IPS-20b (cell line): ENCODE results near the gene FSTL4.

Experiments used
- H3K27ac ChIP-seq: one replicate; pipeline ENCODE4 v1.5.1; 2013; ENCODE audit warnings: low read length
- H3K27me3 ChIP-seq: 2 replicates; pipeline ENCODE4 v1.6.1; 2013; ENCODE audit warnings: mild to moderate bottlenecking, low read length, inconsistent platforms; ENCODE audit not compliant: insufficient read depth
- H3K36me3 ChIP-seq: 2 replicates; pipeline ENCODE4 v1.6.1; 2013; ENCODE audit warnings: low read depth, mild to moderate bottlenecking, inconsistent platforms, low read length, moderate library complexity; ENCODE audit not compliant: insufficient read depth
- H3K4me1 ChIP-seq: 2 replicates; pipeline ENCODE4 v1.6.1; 2013; ENCODE audit warnings: mild to moderate bottlenecking, control low read depth, inconsistent platforms, low read length, moderate library complexity; ENCODE audit not compliant: insufficient read depth
- H3K4me3 ChIP-seq: 2 replicates; pipeline ENCODE4 v1.5.1; 2013; ENCODE audit warnings: mild to moderate bottlenecking, low read length, inconsistent platforms
- H3K9ac ChIP-seq: 2 replicates; pipeline ENCODE4 v1.6.1; 2013; ENCODE audit warnings: low read depth, mild to moderate bottlenecking, inconsistent platforms, low read length, moderate library complexity
- H3K9me3 ChIP-seq: 2 replicates; pipeline ENCODE4 v1.6.1; 2013; ENCODE audit warnings: mild to moderate bottlenecking, low read depth, low read length, inconsistent platforms; ENCODE audit not compliant: insufficient read depth

The FSTL4 gene

DNA sequence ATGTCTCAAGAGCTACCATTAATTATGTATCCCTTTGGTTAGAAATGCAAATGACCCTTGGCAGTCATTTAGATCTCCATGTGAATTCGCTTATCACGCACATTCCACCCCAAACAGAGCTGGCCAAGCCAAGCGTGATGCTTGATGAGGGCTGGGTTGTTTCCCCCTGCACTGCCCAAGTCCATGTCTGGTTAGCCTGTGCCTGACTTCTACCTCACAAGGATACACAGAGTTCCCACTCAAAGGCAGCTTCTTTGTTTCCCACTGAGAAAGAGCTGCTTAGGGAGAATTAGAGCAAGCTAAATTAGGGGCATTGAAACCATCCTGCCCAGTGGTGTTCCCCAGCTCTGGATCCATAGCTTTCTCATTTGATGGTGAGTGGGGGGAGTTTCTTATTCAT is 87.2 kb downstream of the FSTL4 start:
- H3K9me3 ChIP-seq = no peaks in the 10 kb centered on the region
- no peak overlapping the region for H3K4me3 ChIP-seq
- no peak overlapping the region for H3K9ac ChIP-seq
- H3K27ac ChIP-seq = no peak overlapping the region
- H3K36me3 ChIP-seq = no peaks in the 10 kb centered on the region
- H3K27me3 ChIP-seq = no peaks in the 10 kb centered on the region
- 0 out of 2 replicates have a peak, but pooled peaks cover 9% of the 10 kb centered on the region for H3K4me1 ChIP-seq

DNA sequence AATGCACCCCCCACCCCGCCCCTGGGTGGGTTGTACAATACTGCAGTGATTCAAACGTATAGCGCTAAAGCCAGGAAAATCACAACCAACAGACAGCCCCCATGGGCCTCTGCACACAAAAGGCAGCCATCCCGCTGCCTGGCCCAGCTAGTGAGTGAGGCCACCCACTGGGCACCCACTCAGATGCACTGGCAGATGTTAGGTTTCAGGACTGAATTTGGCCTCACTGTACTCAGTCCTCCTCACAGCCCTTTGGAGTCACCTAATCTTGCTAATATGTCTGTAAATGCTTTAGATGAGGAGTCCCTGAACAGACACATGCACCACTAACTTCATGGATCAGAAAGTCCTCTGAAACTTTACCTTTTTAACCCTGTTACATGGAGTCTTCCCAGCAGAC is 87.7 kb downstream of the FSTL4 start:
- Histone ChIP-seq H3K4me1 (0 out of 2 replicates have a peak, but pooled peaks cover 9% of the 10 kb centered on the region), H3K9ac (no peak overlapping the region), H3K36me3 (no peaks in the 10 kb centered on the region)

DNA sequence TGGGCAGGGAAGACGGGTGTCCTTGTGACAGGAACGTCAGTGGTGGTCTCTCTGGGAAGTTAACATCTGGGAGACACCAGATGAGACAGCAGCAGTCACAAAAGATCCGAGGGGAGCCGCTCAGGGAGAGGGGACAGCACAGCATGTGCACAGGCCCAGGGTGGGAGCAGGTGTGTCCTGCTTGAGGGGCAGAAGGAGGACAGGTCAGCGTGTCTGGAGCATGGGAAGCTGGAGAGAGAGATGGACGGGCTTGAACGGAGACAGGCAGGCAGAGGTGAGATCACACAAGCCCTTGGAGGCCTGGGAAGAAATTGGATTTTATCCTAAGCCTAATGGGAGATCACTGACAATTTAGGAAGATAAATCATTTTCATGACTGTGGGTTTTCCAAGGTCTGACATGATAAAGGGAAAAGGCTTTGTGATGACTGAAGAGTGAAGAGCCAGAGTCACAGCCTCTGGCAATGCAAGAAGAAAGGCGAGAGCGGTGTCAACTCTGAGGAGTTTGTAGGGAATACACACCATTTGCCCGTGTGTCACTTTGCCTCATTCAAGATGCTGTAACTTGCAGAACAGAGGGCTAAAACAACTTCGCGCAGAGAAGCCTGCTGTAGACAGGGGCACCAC is 88.3 kb downstream of the FSTL4 start:
- H3K9ac ChIP-seq = no peak overlapping the region
- H3K27ac ChIP-seq = no peak overlapping the region
- H3K27me3 ChIP-seq = no peaks in the 10 kb centered on the region
- H3K9me3 ChIP-seq = no peaks in the 10 kb centered on the region
- no peaks in the 10 kb centered on the region for H3K36me3 ChIP-seq
- H3K4me3 ChIP-seq = no peak overlapping the region
- 0 out of 2 replicates have a peak, but pooled peaks cover 9% of the 10 kb centered on the region for H3K4me1 ChIP-seq

More for the DNA sequence above, 87.7 kb downstream of the FSTL4 start:
- Histone ChIP-seq H3K27ac (no peak overlapping the region), H3K27me3 (no peaks in the 10 kb centered on the region), H3K4me3 (no peak overlapping the region), H3K9me3 (no peaks in the 10 kb centered on the region)

DNA sequence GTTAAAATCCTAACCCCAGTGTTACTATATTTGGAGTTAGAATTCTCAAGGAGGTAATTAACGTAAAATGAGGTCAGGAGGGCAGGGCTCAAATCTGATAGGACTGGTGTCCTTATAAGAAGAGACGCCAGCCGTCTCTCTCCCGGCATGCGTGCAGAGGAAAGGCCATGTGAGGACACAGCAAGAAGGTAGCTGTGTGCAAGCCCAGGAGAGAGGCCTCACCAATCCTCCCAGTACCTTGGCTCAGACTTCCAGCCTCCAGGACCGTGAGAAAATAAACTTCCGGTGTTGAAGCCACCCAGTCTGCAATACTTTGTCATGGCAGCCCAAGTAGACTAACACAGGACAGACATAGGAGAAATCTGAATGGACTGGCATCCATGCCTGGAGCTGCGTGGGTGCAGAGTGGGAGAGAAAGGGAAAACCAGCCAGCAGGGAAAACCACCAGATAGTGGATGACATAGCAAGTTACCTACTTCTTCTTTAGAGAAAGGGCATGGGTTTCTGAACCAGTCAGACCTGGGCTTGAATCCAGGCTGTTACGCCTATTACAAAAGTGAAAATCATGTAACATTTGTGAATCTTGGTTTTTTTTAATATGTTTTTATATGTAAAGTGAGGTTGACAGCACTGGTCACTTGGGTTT is 89.2 kb downstream of the FSTL4 start:
- H3K4me3 ChIP-seq = no peak overlapping the region
- no peak overlapping the region for H3K27ac ChIP-seq
- no peaks in the 10 kb centered on the region for H3K9me3 ChIP-seq
- H3K36me3 ChIP-seq = no peaks in the 10 kb centered on the region
- no peaks in the 10 kb centered on the region for H3K27me3 ChIP-seq
- 0 out of 2 replicates have a peak, but pooled peaks cover 9% of the 10 kb centered on the region for H3K4me1 ChIP-seq
- H3K9ac ChIP-seq = no peak overlapping the region

DNA sequence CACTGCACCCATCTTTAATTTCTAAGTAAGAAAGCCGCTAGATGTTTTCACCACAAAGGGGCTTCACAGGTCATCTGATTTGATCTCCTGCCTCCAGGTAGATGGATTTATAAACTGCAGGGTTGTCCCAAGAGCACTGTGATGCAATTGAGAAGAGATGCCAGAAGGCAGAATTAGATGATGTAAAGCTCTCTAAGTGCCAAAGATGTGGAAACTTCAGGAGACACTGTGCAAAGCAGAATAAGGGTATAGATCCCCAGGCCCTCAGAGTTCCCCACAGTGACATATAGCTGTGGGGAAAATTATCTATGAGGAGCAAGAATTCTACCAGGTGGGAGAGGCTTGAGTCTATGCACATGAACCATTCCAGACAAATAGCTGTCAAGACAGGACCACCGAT is 90.5 kb downstream of the FSTL4 start:
- 0 out of 2 replicates have a peak, but pooled peaks cover 9% of the 10 kb centered on the region for H3K4me1 ChIP-seq
- H3K9me3 ChIP-seq = no peaks in the 10 kb centered on the region
- H3K9ac ChIP-seq = no peak overlapping the region
- H3K27me3 ChIP-seq = no peaks in the 10 kb centered on the region
- H3K36me3 ChIP-seq = no peaks in the 10 kb centered on the region
- H3K27ac ChIP-seq = no peak overlapping the region
- no peak overlapping the region for H3K4me3 ChIP-seq

DNA sequence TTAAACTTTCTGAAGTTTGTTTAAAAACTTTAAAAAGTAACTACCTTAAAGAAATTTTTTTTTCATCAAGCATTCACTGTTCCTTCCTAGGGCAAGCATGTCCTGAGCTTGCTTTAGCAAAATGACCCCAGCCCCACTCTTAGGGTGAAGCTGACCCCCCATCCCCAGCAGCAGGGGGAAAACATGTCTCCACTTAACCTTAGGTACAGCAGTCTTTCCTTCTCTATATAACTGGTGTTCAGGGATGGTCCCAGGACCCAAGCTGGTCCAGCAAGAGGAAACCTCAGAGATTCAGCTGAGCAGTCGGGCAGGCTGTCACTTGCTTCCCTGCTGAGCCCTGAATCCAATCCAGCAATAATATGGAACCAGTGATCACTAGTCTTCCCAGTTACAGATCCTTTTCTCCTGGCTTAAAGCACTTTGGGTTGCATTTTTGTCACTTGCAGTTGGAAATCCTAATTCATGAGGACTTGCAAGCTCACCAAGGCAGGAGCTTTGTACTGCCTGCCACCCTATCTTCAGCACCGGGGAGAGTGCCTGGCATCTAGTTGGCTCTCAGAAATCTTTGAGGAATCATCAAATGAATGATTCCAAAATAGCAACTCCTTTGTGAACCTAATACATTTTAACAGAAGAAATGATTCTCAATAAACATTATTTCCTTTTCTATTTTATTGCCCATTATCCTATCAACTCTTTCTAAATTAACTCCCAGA is 91.2 kb downstream of the FSTL4 start:
- H3K36me3 ChIP-seq = no peaks in the 10 kb centered on the region
- H3K27me3 ChIP-seq = no peaks in the 10 kb centered on the region
- H3K9me3 ChIP-seq = no peaks in the 10 kb centered on the region
- H3K9ac ChIP-seq = no peak overlapping the region
- 0 out of 2 replicates have a peak, but pooled peaks cover 9% of the 10 kb centered on the region for H3K4me1 ChIP-seq
- H3K27ac ChIP-seq = no peak overlapping the region
- no peak overlapping the region for H3K4me3 ChIP-seq

DNA sequence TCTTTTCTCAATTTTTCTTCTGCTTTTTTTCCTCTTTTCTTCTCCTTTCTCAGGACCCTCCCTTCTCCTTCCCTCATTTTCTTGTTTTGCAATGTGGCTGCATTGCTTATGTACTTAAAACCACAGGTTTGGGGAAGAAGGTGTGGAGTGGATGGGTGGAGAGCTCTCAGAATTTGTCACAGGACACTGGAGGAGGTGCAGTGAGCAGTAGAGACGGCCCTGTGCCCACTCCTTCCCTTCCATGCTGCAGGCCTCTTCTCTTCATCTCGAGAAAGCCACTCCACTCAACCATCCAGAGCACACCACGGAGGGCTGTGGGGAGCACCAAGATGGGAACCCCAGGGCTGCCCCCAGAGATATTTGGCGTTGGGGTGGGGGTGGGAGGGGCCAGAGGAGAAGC is 92.3 kb downstream of the FSTL4 start:
- H3K27ac ChIP-seq = no peak overlapping the region
- no peaks in the 10 kb centered on the region for H3K36me3 ChIP-seq
- no peak overlapping the region for H3K4me3 ChIP-seq
- H3K9ac ChIP-seq = no peak overlapping the region
- no peaks in the 10 kb centered on the region for H3K27me3 ChIP-seq
- 0 out of 2 replicates have a peak, but pooled peaks cover 5% of the 10 kb centered on the region for H3K4me1 ChIP-seq
- H3K9me3 ChIP-seq = no peaks in the 10 kb centered on the region

DNA sequence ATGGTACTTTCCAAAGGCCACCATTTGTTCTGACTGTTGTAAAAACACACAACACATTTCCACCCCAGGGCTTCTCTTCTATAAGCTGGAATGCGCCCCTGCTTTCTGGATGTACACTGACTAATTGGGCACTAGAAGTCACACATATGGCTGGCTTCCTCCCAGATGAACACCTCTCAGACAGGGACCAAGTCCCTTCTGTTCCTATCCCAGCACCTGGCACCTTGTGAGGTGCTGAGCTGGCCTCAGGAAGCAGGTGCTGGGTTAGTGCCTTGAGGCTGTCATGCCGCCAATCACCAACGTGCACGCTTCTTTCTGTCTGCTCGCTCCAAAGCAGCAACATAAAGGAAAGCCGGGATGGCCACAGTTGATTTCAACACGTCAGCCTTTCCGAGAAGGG is 93.2 kb downstream of the FSTL4 start:
- H3K4me1 ChIP-seq = no peaks in the 10 kb centered on the region
- no peak overlapping the region for H3K4me3 ChIP-seq
- H3K36me3 ChIP-seq = no peaks in the 10 kb centered on the region
- H3K27ac ChIP-seq = no peak overlapping the region
- no peaks in the 10 kb centered on the region for H3K9me3 ChIP-seq
- no peak overlapping the region for H3K9ac ChIP-seq
- no peaks in the 10 kb centered on the region for H3K27me3 ChIP-seq

DNA sequence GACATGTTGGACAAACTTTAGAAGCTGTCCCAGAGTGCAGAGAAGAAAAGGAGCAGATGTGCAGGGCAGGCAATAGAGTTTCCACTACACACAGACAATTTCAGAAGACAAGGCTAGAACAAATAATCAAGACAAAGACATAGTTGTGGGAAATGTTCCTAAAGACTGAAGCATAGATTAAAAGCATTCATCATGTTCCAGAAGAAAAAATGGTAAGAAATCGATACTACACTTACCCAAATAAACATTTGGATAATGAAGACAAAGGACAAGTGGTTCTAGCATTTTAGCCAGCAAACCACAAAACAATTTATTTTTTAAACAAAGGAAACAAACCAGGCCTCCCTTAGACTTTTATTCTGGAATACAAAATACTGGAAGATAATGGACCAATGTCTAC is 97.9 kb downstream of the FSTL4 start:
- H3K4me3 ChIP-seq = no peak overlapping the region
- no peaks in the 10 kb centered on the region for H3K9me3 ChIP-seq
- no peaks in the 10 kb centered on the region for H3K36me3 ChIP-seq
- no peaks in the 10 kb centered on the region for H3K27me3 ChIP-seq
- no peaks in the 10 kb centered on the region for H3K4me1 ChIP-seq
- H3K9ac ChIP-seq = no peak overlapping the region
- H3K27ac ChIP-seq = no peak overlapping the region

DNA sequence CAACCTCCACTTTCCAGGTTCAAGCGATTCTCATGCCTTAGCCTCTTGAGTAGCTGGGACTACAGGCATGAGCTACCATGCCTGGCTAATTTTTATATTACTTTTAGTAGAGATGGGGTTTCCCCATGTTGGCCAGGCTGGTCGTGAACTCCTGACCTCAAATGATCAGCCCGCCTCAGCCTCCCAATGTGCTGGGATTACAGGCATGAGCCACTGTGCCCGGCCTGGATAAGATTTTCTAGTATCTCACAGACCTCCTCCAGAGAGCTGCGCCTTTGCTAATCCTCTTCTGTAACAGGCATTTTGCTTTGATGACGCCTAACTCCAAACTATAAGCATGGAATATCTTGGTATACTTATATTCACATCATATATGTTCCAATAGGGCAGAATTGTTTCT is 99.4 kb downstream of the FSTL4 start:
- no peaks in the 10 kb centered on the region for H3K4me1 ChIP-seq
- H3K27ac ChIP-seq = no peak overlapping the region

DNA sequence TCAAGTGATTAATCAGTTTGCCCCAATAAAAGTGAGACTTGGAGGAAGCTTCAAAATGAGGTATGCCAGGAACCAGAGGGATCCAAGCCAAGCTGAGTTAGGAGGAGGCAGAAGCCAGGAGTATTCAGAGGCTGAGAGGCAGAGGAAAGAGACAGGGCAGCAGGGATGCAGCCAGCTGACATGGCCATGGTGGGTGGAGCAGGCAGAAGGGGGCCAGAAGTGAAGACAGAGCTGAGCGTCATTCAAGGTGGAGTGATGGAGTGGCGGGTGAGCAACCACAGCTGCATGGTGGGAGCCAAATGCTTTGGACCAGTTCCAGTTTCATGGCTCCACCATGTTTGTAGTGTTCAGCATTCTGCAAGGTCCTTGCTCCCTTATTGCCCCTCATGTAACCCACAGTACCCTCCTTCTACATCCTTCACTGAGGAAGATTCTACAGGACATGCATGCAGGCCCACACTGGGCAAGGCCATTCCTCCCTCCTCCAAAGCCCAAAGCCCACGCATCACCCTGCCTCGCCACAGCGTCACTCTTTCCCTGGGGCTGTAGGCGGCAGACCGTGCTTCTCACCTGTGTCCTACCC is 100.6 kb downstream of the FSTL4 start:
- Histone ChIP-seq H3K4me3 (no peak overlapping the region), H3K36me3 (no peaks in the 10 kb centered on the region), H3K27me3 (no peaks in the 10 kb centered on the region), H3K9ac (no peak overlapping the region), H3K4me1 (no peaks in the 10 kb centered on the region), H3K9me3 (no peaks in the 10 kb centered on the region), H3K27ac (no peak overlapping the region)

More for the DNA sequence above, 99.4 kb downstream of the FSTL4 start:
- H3K9ac ChIP-seq = no peak overlapping the region
- H3K9me3 ChIP-seq = no peaks in the 10 kb centered on the region
- no peaks in the 10 kb centered on the region for H3K27me3 ChIP-seq
- H3K36me3 ChIP-seq = no peaks in the 10 kb centered on the region
- H3K4me3 ChIP-seq = no peak overlapping the region
